Measurements from ENCODE around the gene PRPF38A. TPM values are rescaled to one million over a fixed set of nuclear protein-coding genes. Genes with fewer than 3 reads are reported as not detected.

PRPF38A gene
- total and polyA plus RNA-seq, 2 of the 4 experiments (the other 2 are of a cell fraction), result 19.0 to 23.5 TPM

- TF ChIP-seq SMC3 (IDR thresholded peaks at IDR 0.05; ENCODE audit: low read depth, low read length) (no peak), CHD1 (IDR thresholded peaks at IDR 0.05; ENCODE audit: low read depth, low read length) (no peak), POLR2A (IDR thresholded peaks at IDR 0.05; ENCODE audit: low read depth, low read length) (no peak), ELK1 (IDR thresholded peaks at IDR 0.05; ENCODE audit: borderline replicate concordance, low read depth, low read length) (no peak), MXI1 (IDR thresholded peaks at IDR 0.05; ENCODE audit: borderline replicate concordance, low read depth, low read length) (no peak), RFX5 (IDR thresholded peaks at IDR 0.05; ENCODE audit: low read depth, low read length) (no peak)
- WGBS, 2 experiments (ENCODE audit: extremely low coverage in 2 of 2, insufficient read length in 1 of 2), result 100% methylated on average over 4 of the region's 18 CpGs; no CpG with 5 or more reads in 1 of the 2 experiments
- Histone ChIP-seq H3K27ac (ENCODE audit: insufficient read depth, low read length) (no peak overlapping the region), H3K4me1 (ENCODE audit: control insufficient read depth, insufficient read depth, low read length) (no peaks in the 10 kb centered on the region), H2AK9ac (replicated peaks; ENCODE audit: low read depth, low read length, poor library complexity) (no peak overlapping the region), H3K4ac (ENCODE audit: low read depth, low read length) (no peak overlapping the region), H3K36me3 (ENCODE audit: control insufficient read depth, insufficient read depth, low read length) (peaks cover 85% of the 10 kb centered on the region), H2BK15ac (ENCODE audit: low read depth, low read length) (no peak overlapping the region), H3K4me2 (ENCODE audit: low read depth, low read length) (no peak overlapping the region), H2BK5ac (ENCODE audit: low read depth, low read length, poor library complexity, severe bottlenecking) (no peak overlapping the region), H3K9me1 (ENCODE audit: insufficient read depth, low read length) (peaks cover 5% of the 10 kb centered on the region), H3K79me1 (ENCODE audit: low read depth in 1 of 2, low read length in 2 of 2) (peaks cover 22 to 26% of the 10 kb centered on the region in 2 experiments), H3K56ac (ENCODE audit: extremely low read depth, insufficient read depth, low read length) (no peak overlapping the region), H3K14ac (replicated peaks; ENCODE audit: low read depth, low read length) (no peak overlapping the region), H3K27me3 (ENCODE audit: control insufficient read depth, insufficient read depth, low read length) (no peaks in the 10 kb centered on the region), H3K4me3 (ENCODE audit: insufficient read depth, low read depth, low read length) (no peak overlapping the region), H3K23ac (ENCODE audit: low read depth, low read length) (no peak overlapping the region), H3K9ac (ENCODE audit: low read depth, low read length) (no peak overlapping the region), H4K91ac (ENCODE audit: insufficient read depth, low read depth, low read length) (no peak overlapping the region), H2BK20ac (ENCODE audit: low read depth, low read length) (no peak overlapping the region), H4K5ac (ENCODE audit: low read depth, low read length) (no peak overlapping the region), H3K18ac (ENCODE audit: low read depth, low read length) (no peak overlapping the region), H4K20me1 (ENCODE audit: insufficient read depth, low read length) (no peaks in the 10 kb centered on the region; the same call in 1 of the 2 replicates), H2AK5ac (ENCODE audit: low read depth, low read length) (no peak overlapping the region), H3K9me3 (ENCODE audit: control insufficient read depth, insufficient read depth, low read length) (no peaks in the 10 kb centered on the region), H4K8ac (ENCODE audit: low read depth in 2 of 2, low read length in 2 of 2) (no peak overlapping the region), H2AFZ (replicated peaks; ENCODE audit: low read length, poor library complexity) (no peak overlapping the region), H2BK120ac (ENCODE audit: low read depth, low read length) (no peak overlapping the region)
- in situ Hi-C loops (cut with MboI; ENCODE audit: low sequenced_read_pairs) (no loop called here), intact Hi-C loops (cut with micrococcal nuclease) (no loop called here), dilution Hi-C loops (cut with HindIII; ENCODE audit: low sequenced_read_pairs, unreplicated experiment) (no loop called here)
- BruUV-seq (replicated peaks), result no TSS peak
- ChIA-PET POLR2A (ENCODE audit: unreplicated experiment) (no interaction called here), CTCF (no interaction called here)
- no peak for DNase-seq
- ATAC-seq (ENCODE audit: low read depth), result no peak
These were observed 45.4 kb upstream of the PRPF38A start for GRCh38 chr1:52358851-52359497.
